SK-N-SH (cell line): ENCODE data around the gene BTNL2. TPM values are rescaled to one million over a fixed set of nuclear protein-coding genes. Genes with fewer than 3 reads are reported as not detected.

Source experiments
- CTCF ChIA-PET: fragments of 300-600, 350-600 bp; formaldehyde crosslinking; extraction: SDS; loops from one replicate; lab custom pipeline; 2021; lab: Yijun Ruan, JAX
- POLR2A ChIA-PET: fragments of 350-600 bp; sonication (Branson Sonifier 250); formaldehyde crosslinking; extraction: SDS; loops from one replicate; lab custom pipeline; 2020; ENCODE audit warnings: antibody characterized with exemption, inconsistent platforms; lab: Yijun Ruan, JAX
- DNase-seq: peaks from one replicate; pipeline ENCODE4 v3.0.0; 2012
- H2AFZ ChIP-seq: fragments of 200-600 bp; sonication (generic); 2 replicates; pipeline ENCODE4 v1.8.1; 2016; ENCODE audit warnings: antibody characterized with exemption, mild to moderate bottlenecking, low read depth
- H3F3A ChIP-seq: fragments of 200-600 bp; sonication (generic); replicated peaks from 2 replicates; pipeline ENCODE3; 2016; ENCODE audit warnings: antibody characterized with exemption, mild to moderate bottlenecking; ENCODE audit not compliant: insufficient read depth
- H3K27ac ChIP-seq, 2 experiments: fragments of 200-500 bp in 1 of 2; fragments of 200-600 bp in 1 of 2; sonication (Bioruptor generic) in 1 of 2; sonication (generic), shearing (Covaris generic) in 1 of 2; 2 replicates each; pipeline versions ENCODE4 v1.5.1 to v1.6.1; 2014 to 2016; ENCODE audit warnings: low read depth in 2 of 2, inconsistent platforms in 1 of 2, low read length in 1 of 2, mild to moderate bottlenecking in 1 of 2, mixed read lengths in 1 of 2
- H3K27me3 ChIP-seq: fragments of 200-600 bp; sonication (generic), shearing (Covaris generic); 2 replicates; pipeline ENCODE4 v1.6.1; 2016; ENCODE audit warnings: mixed run types; ENCODE audit not compliant: insufficient read depth
- H3K36me3 ChIP-seq, 2 experiments: fragments of 200-500 bp in 1 of 2; fragments of 200-600 bp in 1 of 2; sonication (Bioruptor generic) in 1 of 2; sonication (generic) in 1 of 2; replicated peaks in 1 of 2; 2 replicates each; pipeline versions ENCODE3 to v1.5.1; 2014 to 2016; ENCODE audit warnings: low read length in 1 of 2, mild to moderate bottlenecking in 1 of 2; ENCODE audit not compliant: insufficient read depth in 2 of 2, control insufficient read depth in 1 of 2
- H3K4me1 ChIP-seq, 2 experiments: fragments of 200-500 bp in 1 of 2; fragments of 200-600 bp in 1 of 2; sonication (Bioruptor generic) in 1 of 2; sonication (generic), shearing (Covaris generic) in 1 of 2; 2 replicates each; pipeline versions ENCODE4 v1.5.1 to v1.6.1; 2014 to 2016; ENCODE audit warnings: low read depth in 1 of 2, low read length in 1 of 2, mixed run types in 1 of 2; ENCODE audit not compliant: insufficient read depth in 2 of 2, control insufficient read depth in 1 of 2
- H3K4me2 ChIP-seq: fragments of 200-600 bp; sonication (generic), shearing (Covaris generic); 2 replicates; pipeline ENCODE4 v1.6.1; 2017; ENCODE audit warnings: mixed run types
- H3K4me3 ChIP-seq, 2 experiments: fragments of 200-500 bp in 1 of 2; fragments of 200-600 bp in 1 of 2; sonication (Bioruptor generic) in 1 of 2; sonication (generic), shearing (Covaris generic) in 1 of 2; 2 replicates each; pipeline versions ENCODE4 v1.5.1 to v1.8.1; 2014 to 2016; ENCODE audit warnings: low read depth in 2 of 2, inconsistent platforms in 1 of 2, low read length in 1 of 2, mild to moderate bottlenecking in 1 of 2, mixed read lengths in 1 of 2, moderate library complexity in 1 of 2
- H3K79me2 ChIP-seq: fragments of 200-600 bp; sonication (generic); 2 replicates; pipeline ENCODE4 v1.8.1; 2017; ENCODE audit warnings: mild to moderate bottlenecking; ENCODE audit not compliant: insufficient read depth
- H3K9ac ChIP-seq: fragments of 200-600 bp; sonication (generic); 2 replicates; pipeline ENCODE4 v1.6.1; 2017; ENCODE audit warnings: mixed run types
- H3K9me2 ChIP-seq: fragments of 200-600 bp; sonication (generic); 2 replicates; pipeline ENCODE4 v1.6.1; 2017; ENCODE audit warnings: mixed run types
- H3K9me3 ChIP-seq: fragments of 200-600 bp; sonication (generic); 2 replicates; pipeline ENCODE4 v1.6.1; 2017; ENCODE audit warnings: mixed run types, mild to moderate bottlenecking, moderate library complexity
- H4K20me1 ChIP-seq: fragments of 200-600 bp; sonication (generic); 2 replicates; pipeline ENCODE4 v1.6.1; 2017; ENCODE audit warnings: mild to moderate bottlenecking, mixed run types; ENCODE audit not compliant: insufficient read depth
- EZH2phosphoT487 ChIP-seq: fragments of 200-600 bp; sonication (generic); IDR thresholded peaks from 2 replicates; pipeline ENCODE4 v1.6.1; 2017; ENCODE audit warnings: low read depth, mixed run types, mild to moderate bottlenecking, antibody characterized with exemption, moderate library complexity, borderline replicate concordance
- FOXJ3 ChIP-seq: sonication (generic); formaldehyde crosslinking; IDR thresholded peaks from 2 replicates; pipeline ENCODE4 v1.5.1; 2020; ENCODE audit warnings: mild to moderate bottlenecking, missing genetic modification reagents
- FOXM1 ChIP-seq: IDR thresholded peaks from 2 replicates; pipeline ENCODE4 v1.4.0; 2012; ENCODE audit warnings: low read depth, mild to moderate bottlenecking
- JUND ChIP-seq: IDR thresholded peaks from 2 replicates; pipeline ENCODE4 v1.4.0; 2012
- MXI1 ChIP-seq: IDR thresholded peaks from 2 replicates; pipeline ENCODE4 v1.6.1; 2012; ENCODE audit warnings: mild to moderate bottlenecking, low read depth, low read length, improper control_type of control experiment
- NRF1 ChIP-seq: IDR thresholded peaks from 2 replicates; pipeline ENCODE4 v1.6.1; 2012; ENCODE audit warnings: low read depth, mild to moderate bottlenecking, low read length
- POLR2AphosphoS5 ChIP-seq: IDR thresholded peaks from 2 replicates; pipeline ENCODE4 v1.6.1; 2012; ENCODE audit warnings: low read depth, low read length
- RCOR1 ChIP-seq: fragments of 150-350 bp; IDR thresholded peaks from 2 replicates; pipeline ENCODE4 v1.6.1; 2017; ENCODE audit warnings: antibody characterized with exemption, low read length
- SIN3A ChIP-seq: IDR thresholded peaks from 2 replicates; pipeline ENCODE4 v1.6.1; 2012; ENCODE audit warnings: low read depth, mild to moderate bottlenecking, low read length, moderate library complexity, borderline replicate concordance
- TEAD4 ChIP-seq: IDR thresholded peaks from 2 replicates; pipeline ENCODE4 v1.4.0; 2012; ENCODE audit warnings: mild to moderate bottlenecking, borderline replicate concordance; ENCODE audit not compliant: insufficient read depth
- USF1 ChIP-seq: IDR thresholded peaks from 2 replicates; pipeline ENCODE4 v1.4.0; 2012; ENCODE audit warnings: low read depth, borderline replicate concordance
- YY1 ChIP-seq: IDR thresholded peaks from 2 replicates; pipeline ENCODE4 v1.4.0; 2012; ENCODE audit warnings: low read depth, mild to moderate bottlenecking
- WGBS: methylation state at CpG from one replicate; pipeline ENCODE4 v1.1.6; 2017; ENCODE audit warnings: low lambda C conversion rate; 5-methylcytosine and 5-hydroxymethylcytosine counted together
- polyA plus RNA-seq, 3 experiments: library from polyadenylated mRNA; depleted of rRNA; stranded (reverse); fragments of >200 nt; gene quantifications; 2 replicates each; pipeline ENCODE4 v1.2.3, GENCODE V29; 2012
- TF ChIP-seq, protein P1 (sequence below): fragments of 150-350 bp; IDR thresholded peaks from 2 replicates; pipeline ENCODE4 v1.6.1; 2017; ENCODE audit warnings: antibody characterized with exemption, low read length, low read depth, borderline replicate concordance

The BTNL2 gene
- polyA plus RNA-seq, 1 of the 3 experiments (the other 2 are of a cell fraction): not detected

DNA sequence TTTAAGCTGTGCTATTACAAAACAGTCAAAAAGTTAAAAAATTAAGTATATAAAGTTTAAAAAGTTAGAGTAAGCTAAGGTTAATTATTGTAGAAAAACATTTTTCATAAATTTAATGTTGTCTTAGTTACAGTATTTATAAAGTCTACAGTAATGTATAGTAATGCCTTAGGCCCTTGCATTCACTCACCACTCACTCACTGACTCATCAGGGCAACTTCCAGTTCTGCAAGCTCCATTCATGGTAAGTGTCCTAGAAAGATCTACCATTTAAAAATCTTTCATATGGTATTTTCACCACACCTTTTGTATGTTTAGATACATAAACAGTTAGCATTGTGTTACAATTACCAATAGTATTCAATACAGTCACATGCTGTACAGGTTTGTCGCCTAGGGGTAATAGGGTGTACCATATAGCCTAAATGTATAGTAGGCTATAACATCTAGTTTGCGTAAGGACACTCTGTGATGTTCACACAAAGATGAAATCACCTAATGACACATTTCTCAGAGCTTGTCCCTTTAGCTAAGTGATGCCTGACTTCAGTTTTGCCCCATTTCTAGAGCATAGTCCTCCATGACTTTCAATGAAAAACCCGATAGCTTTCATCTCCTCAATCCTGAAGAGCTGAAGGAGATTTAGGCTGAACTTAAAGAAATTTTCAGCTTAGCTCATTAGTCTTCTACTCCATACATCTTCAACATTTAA, 17.8 kb upstream of the BTNL2 start:
- no peak overlapping the region for H2AFZ ChIP-seq
- H3K4me2 ChIP-seq: no peak overlapping the region
- H3K79me2 ChIP-seq: no peaks in the 10 kb centered on the region
- ChIA-PET CTCF (interaction anchor here (1.2 to 5.9 kb wide), 4 partner anchors 11 to 446 kb away, joined by 3 to 29 read pairs (median 4); no protein-coding TSS in a partner anchor), POLR2A (no interaction called here)
- H3K9ac ChIP-seq: no peak overlapping the region
- no peaks in the 10 kb centered on the region for H3K9me3 ChIP-seq
- no peaks in the 10 kb centered on the region for H3K4me1 ChIP-seq
- TF ChIP-seq, protein P1, sequence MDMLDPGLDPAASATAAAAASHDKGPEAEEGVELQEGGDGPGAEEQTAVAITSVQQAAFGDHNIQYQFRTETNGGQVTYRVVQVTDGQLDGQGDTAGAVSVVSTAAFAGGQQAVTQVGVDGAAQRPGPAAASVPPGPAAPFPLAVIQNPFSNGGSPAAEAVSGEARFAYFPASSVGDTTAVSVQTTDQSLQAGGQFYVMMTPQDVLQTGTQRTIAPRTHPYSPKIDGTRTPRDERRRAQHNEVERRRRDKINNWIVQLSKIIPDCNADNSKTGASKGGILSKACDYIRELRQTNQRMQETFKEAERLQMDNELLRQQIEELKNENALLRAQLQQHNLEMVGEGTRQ: no peak
- TF ChIP-seq RCOR1: no peak
- no peak for TF ChIP-seq YY1
- no peak for TF ChIP-seq FOXM1
- TF ChIP-seq TEAD4: no peak
- TF ChIP-seq SIN3A: no peak
- TF ChIP-seq POLR2AphosphoS5: no peak
- TF ChIP-seq FOXJ3 (CRISPR knock-in tag): no peak
- no peak for TF ChIP-seq MXI1
- TF ChIP-seq JUND: no peak
- TF ChIP-seq USF1: no peak
- H3K27me3 ChIP-seq: peaks cover 13% of the 10 kb centered on the region
- H3F3A ChIP-seq: no peaks in the 10 kb centered on the region
- 10% methylated on average over 3 of the region's 3 CpGs for WGBS
- no peaks in the 10 kb centered on the region for H3K36me3 ChIP-seq
- H4K20me1 ChIP-seq: no peaks in the 10 kb centered on the region
- no peak for DNase-seq
- H3K9me2 ChIP-seq: no peaks in the 10 kb centered on the region; the same call in 1 of the 2 replicates
- no peak overlapping the region for H3K4me3 ChIP-seq
- H3K27ac ChIP-seq: no peak overlapping the region

DNA sequence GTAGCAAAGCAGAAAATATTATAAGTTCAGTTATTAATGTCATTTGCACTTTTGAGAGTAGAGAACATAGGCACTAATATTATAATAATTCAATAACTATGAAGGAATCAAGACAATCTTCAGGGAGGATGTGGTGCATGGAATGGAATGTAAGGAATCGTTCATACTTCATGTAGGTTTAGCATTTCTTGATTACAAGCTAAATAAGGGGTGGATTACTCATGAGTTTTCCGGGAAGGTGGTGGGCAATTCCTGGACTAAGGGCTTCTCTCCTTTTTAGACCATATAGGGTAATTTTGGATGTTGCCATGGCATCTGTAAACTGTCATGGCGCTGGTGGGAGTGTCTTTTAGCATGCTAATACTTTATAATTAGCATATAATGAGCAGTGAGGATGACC, 9.1 kb upstream of the BTNL2 start:
- H3K27ac ChIP-seq: no peak overlapping the region
- WGBS: 0% methylated on average over 3 of the region's 3 CpGs
- H3K4me3 ChIP-seq: no peak overlapping the region
- 0 out of 2 replicates have a peak overlapping the region, but pooled peaks have one; percentile 42 for H3K4me2 ChIP-seq
- peaks cover 3% of the 10 kb centered on the region for H3F3A ChIP-seq
- no peaks in the 10 kb centered on the region for H3K79me2 ChIP-seq
- TF ChIP-seq TEAD4 (no peak), EZH2phosphoT487 (no peak), NRF1 (no peak)
- no peaks in the 10 kb centered on the region for H3K4me1 ChIP-seq
- POLR2A ChIA-PET: no interaction called here
- H2AFZ ChIP-seq: no peak overlapping the region
- H3K9me2 ChIP-seq: no peaks in the 10 kb centered on the region
- H3K9me3 ChIP-seq: no peaks in the 10 kb centered on the region
- DNase-seq: no peak
- peaks cover 51% of the 10 kb centered on the region for H3K27me3 ChIP-seq
- CTCF ChIA-PET: interaction anchor here (0.6 to 1.2 kb wide), 7 partner anchors 8 to 452 kb away, joined by 3 to 4 read pairs (median 3); partner anchors contain the start of gene BTNL2
- H4K20me1 ChIP-seq: no peaks in the 10 kb centered on the region
- H3K9ac ChIP-seq: no peak overlapping the region
- no peaks in the 10 kb centered on the region for H3K36me3 ChIP-seq
